Fibroblast of the aortic adventitia (primary cell): Measurements from ENCODE around the gene PYGL. TPM values are rescaled to one million over a fixed set of nuclear protein-coding genes. Genes with fewer than 3 reads are reported as not detected.

Experiments used
- DNase-seq: peaks from one replicate; pipeline ENCODE4 v3.0.0-alpha.2; 2010; ENCODE audit warnings: low read depth
- H3K4me3 ChIP-seq: 2 replicates; pipeline ENCODE4 v1.5.1; 2011; ENCODE audit warnings: low read depth, mild to moderate bottlenecking, control low read depth, low read length, moderate library complexity
- total RNA-seq: library from RNA; depleted of rRNA; stranded (reverse); fragments of >200 nt; gene quantifications from 2 replicates; pipeline ENCODE4 v1.2.3, GENCODE V29; 2012; ENCODE audit warnings: low replicate concordance
- TF ChIP-seq, protein P1 (sequence below): IDR thresholded peaks from 2 replicates; pipeline ENCODE4 v1.5.1; 2011; ENCODE audit warnings: mild to moderate bottlenecking, low read length, control low read depth, inconsistent platforms; ENCODE audit not compliant: insufficient read depth

Gene PYGL
- total RNA-seq = 39.3 and 79.5 TPM in 2 replicates

DNA sequence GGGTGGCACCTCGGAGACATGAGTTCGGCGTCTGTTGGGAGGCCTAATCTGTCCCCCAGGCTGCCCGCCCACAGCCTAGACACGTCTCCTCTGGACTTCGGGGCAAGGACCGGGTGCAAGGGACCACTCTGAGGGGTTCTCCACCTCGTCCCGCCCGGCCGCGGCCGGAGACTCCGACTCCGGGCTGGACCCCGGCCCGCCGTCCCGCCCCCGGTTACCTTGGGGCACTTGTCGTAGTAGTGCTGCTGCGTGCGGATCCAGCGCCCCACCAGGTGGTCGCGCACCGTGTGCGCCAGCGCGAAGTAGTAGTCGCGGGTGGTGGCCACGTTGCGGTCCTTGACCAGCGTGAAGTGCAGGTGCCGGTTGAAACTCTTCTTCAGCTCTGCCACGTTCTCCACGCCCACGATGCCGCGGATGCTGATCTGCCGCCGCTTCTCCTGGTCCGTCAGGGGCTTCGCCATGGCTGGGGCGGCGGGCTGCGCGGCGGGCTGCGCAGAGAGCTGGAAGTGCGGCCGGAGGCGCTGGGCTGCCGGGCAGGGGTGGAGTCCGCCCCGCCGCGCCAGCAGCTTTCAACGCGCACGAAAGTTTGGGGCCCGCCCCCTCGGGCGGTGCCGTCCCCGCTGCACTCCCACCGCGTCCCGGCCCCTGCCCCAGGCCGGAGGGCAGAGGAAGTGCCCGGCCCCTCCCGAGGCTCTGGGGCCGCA, at the start of gene PYGL:
TSS of gene PYGL (minus strand) at position 541 of the 704 bp plus-strand sequence. CDS start at position 461, 80 bp downstream.
- peak within 1 kb of the TSS; percentile 91 for H3K4me3 ChIP-seq
- TF ChIP-seq, protein P1, sequence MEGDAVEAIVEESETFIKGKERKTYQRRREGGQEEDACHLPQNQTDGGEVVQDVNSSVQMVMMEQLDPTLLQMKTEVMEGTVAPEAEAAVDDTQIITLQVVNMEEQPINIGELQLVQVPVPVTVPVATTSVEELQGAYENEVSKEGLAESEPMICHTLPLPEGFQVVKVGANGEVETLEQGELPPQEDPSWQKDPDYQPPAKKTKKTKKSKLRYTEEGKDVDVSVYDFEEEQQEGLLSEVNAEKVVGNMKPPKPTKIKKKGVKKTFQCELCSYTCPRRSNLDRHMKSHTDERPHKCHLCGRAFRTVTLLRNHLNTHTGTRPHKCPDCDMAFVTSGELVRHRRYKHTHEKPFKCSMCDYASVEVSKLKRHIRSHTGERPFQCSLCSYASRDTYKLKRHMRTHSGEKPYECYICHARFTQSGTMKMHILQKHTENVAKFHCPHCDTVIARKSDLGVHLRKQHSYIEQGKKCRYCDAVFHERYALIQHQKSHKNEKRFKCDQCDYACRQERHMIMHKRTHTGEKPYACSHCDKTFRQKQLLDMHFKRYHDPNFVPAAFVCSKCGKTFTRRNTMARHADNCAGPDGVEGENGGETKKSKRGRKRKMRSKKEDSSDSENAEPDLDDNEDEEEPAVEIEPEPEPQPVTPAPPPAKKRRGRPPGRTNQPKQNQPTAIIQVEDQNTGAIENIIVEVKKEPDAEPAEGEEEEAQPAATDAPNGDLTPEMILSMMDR = no peak
- peak; percentile 59 for DNase-seq

DNA sequence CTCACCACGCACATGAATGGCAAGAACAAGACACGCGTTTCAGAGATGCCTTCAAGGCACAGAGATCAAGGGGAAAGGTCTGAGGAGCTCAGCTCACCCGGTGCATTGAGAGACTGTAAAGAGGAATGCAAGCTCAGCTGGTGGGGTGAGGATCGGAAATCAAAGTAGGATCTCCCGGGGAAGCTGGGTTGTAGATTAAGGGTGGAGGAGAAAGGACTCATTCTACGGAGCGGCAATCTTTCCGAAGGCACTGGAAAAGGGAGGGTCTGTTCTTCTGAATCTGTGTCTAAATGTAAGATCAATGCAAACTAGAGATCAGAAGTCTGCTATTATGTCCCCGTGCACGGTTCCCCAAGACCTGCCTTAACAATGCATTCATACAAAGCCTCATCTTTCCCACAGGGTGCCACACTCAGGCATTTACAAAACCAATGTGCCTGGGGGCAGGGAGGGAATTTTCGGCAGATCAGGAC, 41.6 kb upstream of the PYGL start:
- no peak for DNase-seq
- H3K4me3 ChIP-seq = no peak overlapping the region
- TF ChIP-seq, protein P1 = no peak

DNA sequence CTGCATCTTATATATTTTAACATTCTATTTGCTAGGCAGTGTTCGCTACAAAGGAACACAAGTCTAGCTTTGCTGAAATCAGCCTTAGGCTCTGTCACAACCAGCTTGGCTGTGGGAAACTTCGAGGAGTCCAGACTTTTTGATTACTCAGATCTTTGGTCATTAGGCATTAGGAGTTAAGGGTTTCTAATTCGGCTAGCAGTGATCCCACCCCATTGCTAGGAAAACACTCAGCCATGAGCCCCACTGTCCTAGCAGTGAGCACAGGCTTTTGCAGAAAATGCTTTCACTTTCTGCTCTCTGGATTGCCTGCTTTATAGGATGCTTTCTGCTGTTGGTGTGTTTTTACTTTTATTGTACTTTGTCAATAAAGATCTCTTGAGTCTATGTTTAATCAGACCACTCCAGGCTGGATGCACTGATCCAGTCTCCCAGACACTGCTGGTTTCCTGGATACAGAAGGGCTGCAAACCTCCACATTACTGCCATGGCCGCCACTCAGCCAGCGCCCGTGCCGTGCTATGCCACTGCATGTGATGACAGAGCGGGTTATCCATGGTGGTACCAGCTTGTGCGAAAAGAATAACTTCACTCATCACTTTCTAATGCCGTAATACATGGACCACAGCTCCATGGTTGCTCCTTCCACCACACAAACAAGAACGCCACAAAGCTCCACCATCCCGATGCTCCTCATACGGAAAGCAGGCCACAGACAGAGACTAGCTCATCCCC, 41.0 kb upstream of the PYGL start:
- no peak overlapping the region for H3K4me3 ChIP-seq
- TF ChIP-seq, protein P1 = no peak
- peak; percentile 11 for DNase-seq

DNA sequence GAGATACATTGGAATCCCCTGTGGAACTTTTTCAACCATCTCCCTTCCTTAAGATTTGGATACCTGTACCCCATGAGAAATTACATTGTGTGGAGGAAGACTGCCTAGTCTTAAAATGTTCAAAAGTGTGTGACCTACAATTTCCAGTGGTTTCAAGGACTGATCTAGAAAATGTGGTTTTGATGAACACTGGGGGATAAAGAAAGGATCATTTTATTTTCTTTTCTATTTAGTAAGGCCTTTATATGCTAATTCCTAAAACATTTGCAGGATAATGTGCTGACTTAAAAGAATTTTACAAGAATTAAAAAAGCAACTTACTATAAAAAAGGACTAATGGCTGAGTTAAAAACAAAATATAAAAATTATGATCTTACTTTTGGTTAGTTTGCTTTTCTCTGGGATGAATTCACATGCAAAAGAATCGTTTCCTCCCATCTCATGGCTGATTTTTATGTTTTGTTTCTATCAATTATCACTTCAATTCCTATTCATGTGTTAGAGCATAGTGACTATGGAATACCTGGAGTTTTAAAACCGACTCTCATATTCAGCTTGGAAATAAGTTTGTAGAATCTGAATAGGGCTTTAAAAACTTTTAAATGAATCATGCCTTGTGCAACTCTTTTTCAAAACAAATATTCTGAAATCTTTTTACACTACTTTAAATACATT, 39.9 kb upstream of the PYGL start:
- DNase-seq = no peak
- TF ChIP-seq, protein P1 = no peak
- no peak overlapping the region for H3K4me3 ChIP-seq

DNA sequence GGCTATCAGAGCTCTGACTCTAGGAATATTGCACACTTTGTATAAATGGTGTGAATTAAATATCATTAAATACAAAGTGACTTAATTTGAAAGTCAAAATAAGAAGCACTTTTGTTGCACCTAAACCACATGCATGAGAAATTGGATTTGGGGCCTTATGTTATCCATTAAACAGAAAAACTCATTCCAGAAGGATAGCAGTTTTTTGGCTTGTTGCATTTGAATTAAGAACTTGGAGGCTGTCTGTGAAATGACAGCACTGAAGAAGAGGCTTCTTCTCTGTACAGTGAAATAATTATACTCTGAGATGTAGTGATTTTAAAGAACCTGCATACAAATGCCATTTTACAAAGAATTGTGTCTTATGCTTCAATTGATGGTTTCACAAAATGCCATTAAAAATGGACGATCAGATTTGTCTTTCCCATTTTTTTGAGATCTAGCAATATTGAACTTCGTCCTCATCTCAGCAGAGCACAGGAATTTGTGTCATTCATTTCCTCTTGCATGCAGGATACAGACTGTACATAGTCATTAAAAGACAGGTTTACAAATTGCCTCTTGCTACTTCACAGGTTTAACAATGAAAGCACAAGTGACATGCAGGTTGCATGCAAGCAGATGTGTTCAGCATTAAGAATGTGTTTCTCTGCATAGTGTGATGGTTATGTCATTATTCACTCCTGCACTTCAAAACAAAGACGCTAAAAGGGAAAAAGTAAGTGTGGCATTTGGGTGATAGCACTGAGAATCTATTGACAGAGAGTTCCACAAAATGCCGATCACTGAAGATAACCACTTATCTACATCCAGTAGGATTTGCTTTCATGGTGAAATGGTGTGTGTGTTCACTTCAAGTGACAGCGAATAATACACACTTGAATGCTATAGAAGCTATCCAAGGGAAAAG, 35.9 kb upstream of the PYGL start:
- DNase-seq = no peak
- TF ChIP-seq, protein P1 = no peak
- H3K4me3 ChIP-seq = no peak overlapping the region

DNA sequence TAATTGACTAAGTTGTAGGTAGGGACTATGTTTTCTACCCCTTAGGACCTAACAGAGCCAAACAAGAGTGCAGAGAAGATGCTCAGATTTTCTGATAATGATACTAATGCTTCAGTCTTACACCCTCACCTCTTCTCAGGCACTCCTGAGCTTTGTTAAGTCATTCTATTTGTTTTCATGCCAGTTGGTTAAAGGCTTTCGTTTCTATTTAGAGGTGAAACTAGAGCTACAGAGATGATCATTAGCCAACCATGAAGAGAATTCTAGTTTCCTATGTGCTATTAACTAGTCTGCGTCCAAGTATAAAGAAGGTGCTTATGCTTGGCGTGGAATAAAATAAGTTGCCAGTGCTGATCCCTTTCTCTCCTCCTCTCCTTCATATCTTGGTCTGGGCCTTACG, 34.6 kb upstream of the PYGL start:
- TF ChIP-seq, protein P1 = no peak
- no peak overlapping the region for H3K4me3 ChIP-seq
- no peak for DNase-seq
